HG03575 (cell line): ENCODE results near the gene NPIPB2.

Experiments used
- ATAC-seq: cut with Tn5 transposase; IDR thresholded peaks from one replicate; pipeline ENCODE4 v1.9.1; 2021; ENCODE audit not compliant: unreplicated experiment, insufficient number of reproducible peaks, low FRiP score; ENCODE audit errors: extremely low read depth

Gene NPIPB2

DNA sequence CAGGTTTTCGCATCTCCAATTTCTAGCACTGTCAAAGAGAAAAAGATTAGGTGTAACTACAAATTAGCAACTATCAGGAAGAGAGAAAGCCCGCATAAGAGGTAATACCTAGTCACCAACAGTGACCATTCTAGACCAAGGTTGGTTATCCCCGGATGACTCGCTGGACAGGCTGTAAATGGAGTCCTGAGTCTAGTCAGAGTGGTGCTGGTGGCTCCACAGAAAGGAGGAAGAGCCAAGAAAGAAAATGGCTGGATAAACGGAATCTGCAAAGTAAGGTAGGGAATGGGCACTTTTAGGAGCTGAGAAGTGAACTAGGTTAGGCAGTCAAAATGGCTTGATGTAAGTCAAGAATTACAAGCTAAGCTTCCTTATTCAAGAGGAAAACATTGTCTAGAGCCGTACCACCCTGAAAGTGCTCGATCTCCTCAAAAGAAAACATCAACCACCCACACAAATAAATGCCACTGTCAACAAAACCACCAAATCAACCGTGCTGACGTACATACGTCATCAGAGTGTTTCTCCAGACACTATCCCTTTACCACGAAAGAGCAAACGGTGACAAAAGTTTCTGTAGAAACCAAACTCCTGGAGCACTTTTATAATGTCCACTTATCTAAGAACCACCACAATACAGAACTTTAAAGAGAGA is 28.3 kb downstream of the NPIPB2 start:
- no peak for ATAC-seq

DNA sequence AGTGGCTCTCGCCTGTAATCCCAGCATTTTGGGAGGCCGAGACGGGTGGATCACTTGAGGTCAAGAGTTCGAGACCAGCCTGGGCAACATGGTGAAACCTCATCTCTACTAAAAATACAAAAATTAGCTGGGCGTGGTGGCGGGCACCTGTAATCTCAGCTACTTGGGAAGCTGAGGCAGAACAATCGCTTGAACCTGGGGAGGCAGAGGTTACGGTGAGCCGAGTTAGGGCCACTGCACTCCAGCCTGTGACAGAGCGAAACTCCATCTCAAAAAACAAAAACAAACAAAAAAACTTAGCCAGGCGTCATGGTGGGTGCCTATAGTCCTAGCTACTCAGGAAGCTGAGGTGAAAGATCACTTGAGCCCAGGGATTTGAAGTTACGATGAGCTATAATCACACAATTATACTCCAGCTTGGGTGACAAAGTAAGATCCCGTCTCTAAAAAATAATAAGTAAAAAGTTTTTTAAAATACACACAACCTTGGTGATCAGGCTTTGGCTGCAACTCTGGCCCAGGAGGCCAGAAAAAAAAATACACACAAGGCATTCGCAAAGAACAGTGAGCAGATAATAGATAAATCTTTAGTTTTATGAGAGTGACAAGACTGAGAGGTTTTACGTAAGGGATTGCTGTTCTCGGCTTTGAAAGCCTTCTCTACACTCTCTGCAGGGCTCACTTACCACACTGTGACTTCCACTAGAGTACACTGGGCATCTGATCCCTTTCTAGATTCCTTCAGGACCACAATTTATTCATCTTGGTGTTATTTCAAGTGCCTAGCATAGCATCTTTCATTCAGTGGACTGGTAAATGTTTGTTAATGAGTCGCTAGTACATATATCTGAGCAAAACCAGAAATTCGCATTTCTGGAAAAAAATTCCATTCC is 31.9 kb downstream of the NPIPB2 start:
- no peak for ATAC-seq

DNA sequence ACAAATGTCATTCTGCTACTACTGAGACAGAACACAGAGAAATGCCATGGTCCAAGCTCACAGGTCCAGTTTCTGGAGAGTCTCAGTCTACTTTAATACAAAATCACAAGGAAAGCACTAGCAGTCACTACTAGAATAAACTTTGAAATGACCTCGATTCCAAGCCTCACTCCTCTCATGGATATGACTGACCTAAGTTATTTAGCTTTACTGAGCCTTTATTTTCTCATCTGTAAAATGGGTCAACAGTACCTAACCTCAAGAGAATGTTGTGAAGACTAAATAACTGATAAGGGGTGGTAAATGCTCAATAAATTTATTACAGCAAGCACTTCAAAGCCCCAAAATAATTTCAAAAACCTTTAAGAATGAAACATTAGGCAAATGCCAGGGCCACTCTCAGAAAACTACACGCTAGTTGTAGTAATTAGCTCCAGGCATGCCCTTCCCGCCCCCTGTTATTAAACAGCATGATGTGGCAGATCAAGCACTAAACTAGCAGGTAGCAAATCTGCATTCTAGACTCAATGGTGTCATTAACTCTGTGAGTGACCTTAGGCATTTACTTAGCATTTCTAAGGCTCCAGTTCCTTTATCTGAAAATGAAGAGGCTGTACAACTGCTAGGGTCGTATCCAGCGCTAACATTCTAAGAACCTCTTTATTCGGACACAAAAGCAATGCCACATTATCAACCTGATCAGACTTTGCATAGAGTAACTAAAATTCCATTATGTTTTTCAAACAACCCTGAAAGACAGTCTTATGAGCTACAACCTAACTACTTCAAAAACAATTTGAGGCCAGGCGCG is 34.5 kb downstream of the NPIPB2 start:
- ATAC-seq, result no peak

DNA sequence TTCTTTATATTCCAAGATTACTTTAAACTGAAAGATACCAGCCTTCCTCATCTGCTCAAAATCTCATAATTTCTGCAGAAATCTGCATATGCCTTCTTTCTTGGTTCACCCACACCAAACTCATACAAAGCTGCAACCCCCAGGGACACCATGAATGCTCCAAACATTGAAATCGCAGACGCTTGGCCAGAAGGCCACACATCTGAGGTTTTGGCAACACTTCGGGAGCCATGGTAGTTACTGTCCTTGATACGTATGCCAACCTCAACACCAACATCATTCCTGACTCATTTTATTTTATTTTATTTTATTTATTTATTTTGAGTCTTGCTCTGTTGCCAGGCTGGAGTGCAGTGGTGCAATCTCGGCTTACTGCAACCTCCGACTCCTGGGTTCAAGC is 37.9 kb downstream of the NPIPB2 start:
- no peak for ATAC-seq

DNA sequence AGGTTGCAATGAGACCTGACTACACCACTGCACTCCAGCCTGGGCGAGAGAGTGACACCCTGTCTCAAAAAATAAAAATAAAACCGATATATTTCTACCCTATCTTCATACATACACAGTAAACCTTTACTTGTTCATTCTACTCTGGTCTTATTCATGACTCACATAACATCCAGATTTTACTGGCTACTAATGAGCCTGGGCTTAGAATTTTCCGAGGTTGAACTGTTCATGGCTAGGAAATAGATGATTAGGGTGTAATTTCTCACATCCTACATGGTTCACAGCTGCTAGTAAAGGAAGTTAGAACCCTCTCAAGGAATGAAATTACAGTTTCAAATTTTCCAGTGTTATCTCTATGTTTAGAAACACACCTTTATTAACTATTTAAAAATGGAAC is 40.8 kb downstream of the NPIPB2 start:
- no peak for ATAC-seq

DNA sequence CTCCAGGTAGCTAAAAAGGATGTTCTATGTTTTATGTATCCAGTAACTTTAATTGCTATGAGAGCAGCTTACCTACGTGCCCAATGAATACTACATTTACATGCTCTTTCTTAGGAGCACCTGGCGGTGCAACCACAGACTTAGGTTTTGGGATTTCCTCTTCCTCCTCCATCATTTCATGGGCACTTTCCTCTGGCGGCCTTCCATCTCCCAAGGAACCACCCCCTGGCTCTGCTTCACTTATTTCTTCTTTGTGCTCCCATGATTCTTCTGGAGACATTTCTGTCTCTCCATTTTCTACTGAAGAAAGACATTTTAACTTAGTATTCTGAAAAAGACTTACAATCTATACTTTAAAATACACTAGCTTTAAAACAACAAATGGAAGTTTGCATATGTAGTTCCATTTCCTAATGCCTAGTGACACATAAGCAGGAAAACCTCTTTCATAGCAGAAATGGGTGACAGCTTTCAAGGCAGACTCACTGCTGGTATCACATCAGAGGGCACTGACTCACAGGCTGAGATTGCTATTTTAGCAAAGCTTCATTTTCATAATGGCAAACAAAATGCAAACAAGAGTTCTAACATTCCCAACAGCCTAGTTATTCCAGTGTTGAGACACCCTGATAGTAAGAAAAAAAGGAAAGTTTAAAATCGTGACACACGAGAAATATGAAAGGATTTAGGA is 45.2 kb downstream of the NPIPB2 start:
- ATAC-seq, result no peak

DNA sequence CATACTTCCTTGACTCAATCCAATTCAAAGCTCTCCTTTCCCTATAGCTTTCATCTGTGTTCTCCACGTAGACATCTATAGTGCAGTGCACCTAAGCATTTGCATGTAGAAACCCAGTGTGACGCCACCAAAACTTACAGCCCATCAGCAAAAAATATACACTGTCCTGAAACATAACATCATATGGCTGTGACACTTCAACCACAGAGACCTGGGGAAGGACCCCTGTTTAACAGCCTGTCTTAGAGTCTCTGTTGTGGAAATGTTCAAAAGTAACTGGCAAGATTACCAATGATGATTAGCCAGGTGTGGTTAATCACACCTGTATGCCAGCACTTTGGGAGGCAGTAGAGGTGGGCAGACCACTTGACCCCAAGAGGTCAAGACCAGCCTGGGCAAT is 48.3 kb downstream of the NPIPB2 start:
- no peak for ATAC-seq

DNA sequence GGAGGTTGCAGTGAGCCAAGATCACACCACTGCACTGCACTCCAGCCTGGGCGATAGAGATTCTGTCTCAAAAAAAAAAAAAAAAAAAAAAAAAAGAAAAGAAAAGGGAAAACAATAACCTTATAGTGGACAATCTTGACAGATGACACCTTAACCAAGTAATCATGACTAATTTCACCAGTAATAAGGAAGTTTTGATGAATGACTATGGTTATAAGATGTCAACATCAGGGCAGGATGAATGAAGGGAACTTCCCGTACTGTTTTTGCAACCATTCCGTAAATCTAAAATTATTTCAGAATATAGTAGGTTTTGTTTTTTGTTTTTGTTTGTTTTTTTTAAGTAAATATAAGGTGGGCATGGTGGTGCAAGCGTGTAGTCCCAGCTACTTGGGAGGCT is 49.1 kb downstream of the NPIPB2 start:
- no peak for ATAC-seq

DNA sequence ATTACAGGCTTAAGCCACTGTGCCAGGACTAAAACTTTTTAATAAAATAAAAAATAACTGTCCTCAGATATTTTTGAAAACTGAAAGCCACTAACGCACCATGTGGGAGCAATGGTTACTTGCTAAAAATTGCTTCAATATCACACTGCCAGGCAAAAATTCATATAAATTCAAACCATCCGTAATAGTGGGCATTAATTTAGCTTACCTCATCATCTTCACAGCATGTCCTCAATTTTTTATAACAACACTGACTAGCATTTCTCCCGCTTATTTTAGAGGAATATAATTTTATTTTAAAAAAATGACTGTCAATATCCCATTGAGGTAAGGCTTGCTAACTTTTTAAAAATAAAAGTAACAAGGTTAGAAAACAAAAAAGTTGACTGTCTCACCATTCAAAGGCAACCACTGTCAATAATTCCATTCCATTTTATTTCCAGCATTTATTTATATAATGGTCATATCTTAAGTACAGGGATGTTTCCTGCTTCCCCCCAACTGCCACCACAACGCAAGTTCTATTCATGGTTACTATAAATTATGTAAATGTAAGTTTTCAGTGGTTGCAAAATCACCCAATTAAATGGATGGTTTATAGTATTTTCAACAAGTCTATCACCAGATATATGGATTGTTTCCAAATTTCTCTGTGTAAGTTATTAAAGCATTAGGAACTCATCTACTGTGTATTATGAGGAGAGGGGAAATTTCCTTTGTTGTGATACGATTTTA is 51.4 kb downstream of the NPIPB2 start:
- no peak for ATAC-seq

DNA sequence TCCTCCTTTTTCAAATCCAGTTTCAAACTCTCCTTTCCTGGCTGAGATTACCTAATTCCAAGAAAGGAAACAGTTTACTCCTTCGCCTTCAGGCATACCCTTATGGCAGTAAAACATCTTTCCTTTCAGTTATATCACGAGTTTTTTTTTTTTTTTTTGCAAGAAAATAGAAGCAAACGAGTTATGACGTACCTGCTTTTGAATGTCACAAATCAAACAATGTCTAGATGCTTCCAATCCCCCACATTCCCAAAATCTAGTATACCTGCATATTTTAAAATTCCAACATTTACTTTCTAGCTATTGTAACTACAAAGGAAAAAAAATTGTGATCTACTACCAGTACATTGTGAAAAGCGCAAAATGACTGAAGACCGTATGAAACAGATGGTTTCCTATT is 55.0 kb downstream of the NPIPB2 start:
- no peak for ATAC-seq

DNA sequence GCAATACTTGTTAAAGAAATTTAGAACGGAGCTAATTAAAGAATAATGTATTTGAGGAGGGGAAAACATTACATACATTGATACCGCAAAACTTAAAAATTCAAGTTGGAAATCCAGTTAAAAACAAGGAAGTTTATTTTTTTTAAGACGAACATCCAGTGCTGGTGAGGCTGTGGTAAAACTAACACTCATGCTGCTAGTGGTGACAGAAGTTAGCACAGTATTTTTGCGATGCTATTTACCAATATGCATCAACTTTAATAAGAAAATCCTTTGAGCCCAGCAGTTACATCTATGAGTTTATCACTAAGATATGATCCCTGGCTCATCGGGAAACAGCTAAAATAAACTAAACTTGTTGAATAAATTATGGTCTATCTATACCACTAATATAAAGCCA is 57.8 kb downstream of the NPIPB2 start:
- no peak for ATAC-seq

DNA sequence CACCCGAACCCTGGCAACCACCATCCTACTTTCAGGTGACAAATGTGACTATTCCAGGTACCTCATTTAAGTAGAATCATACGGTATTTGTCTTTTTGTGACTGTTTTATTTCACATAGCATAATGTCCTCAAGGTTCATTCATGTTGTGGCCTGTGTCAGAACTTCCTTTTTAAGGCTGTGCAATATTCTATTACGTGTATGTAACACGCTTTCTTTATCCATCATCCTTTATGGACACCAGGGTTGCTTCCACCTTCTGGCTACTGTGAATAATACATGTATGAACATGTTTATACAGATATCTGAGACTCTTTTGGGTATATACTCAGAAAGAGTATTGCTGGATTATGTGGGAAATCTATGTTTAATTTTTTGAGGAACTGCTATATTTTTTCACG is 61.8 kb downstream of the NPIPB2 start:
- no peak for ATAC-seq

DNA sequence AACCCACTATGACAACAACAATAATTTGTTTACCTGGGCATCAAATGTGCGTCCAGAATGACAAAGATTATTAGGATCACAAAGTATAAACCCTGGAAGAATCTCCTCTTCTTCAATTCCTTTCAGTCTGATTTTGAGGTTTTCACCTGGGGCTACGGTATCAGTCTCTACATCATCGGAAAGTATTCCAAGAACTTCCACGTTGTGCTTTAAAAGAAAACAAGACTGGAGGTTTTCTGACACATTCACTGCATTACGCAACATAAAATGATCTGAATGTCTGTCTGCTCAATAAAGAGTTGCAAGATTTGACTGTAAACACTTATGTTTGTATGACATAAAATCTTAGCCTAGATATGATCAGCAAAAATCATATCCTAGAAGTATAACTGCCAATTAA is 64.5 kb downstream of the NPIPB2 start:
- ATAC-seq, result no peak
